ENCODE data around the gene HTR2A. TPM values are rescaled to one million over a fixed set of nuclear protein-coding genes. Genes with fewer than 3 reads are reported as not detected.

Gene HTR2A
- total RNA-seq, 1 donor from 2014 or later: 2.2 TPM

GRCh38 chr13:46864941-46865340 is 31.9 kb downstream of the HTR2A start:
- Histone ChIP-seq H3K27me3 (no peaks in the 10 kb centered on the region), H3K4me1 (peaks cover 11% of the 10 kb centered on the region), H3K27ac (no peak overlapping the region), H3K4me3 (no peak overlapping the region), H3K9me3 (no peaks in the 10 kb centered on the region), H3K36me3 (no peaks in the 10 kb centered on the region)
- intact Hi-C loops (cut with DNase I): no loop called here
- TF ChIP-seq POLR2AphosphoS5 (IDR thresholded peaks at IDR 0.05; ENCODE audit: insufficient read depth in 1 of 2, low read depth in 1 of 2) (no peak), CTCF (IDR thresholded peaks at IDR 0.05) (no peak), POLR2A (IDR thresholded peaks at IDR 0.05) (no peak)
- DNase-seq (ENCODE audit: extremely low spot score in 2 of 2): no peak

- TF ChIP-seq CTCF (IDR thresholded peaks at IDR 0.05) (no peak), POLR2AphosphoS5 (IDR thresholded peaks at IDR 0.05; ENCODE audit: insufficient read depth in 1 of 2, low read depth in 1 of 2) (no peak), POLR2A (IDR thresholded peaks at IDR 0.05) (no peak)
- intact Hi-C loops (cut with DNase I): no loop called here
- no peak for DNase-seq (ENCODE audit: extremely low spot score in 2 of 2)
- Histone ChIP-seq H3K9me3 (no peaks in the 10 kb centered on the region), H3K36me3 (no peaks in the 10 kb centered on the region), H3K4me1 (peaks cover 11% of the 10 kb centered on the region), H3K27ac (no peak overlapping the region), H3K27me3 (no peaks in the 10 kb centered on the region), H3K4me3 (no peak overlapping the region)
Measured at GRCh38 chr13:46861959-46862358, 34.9 kb downstream of the HTR2A start.

- Histone ChIP-seq H3K27me3 (no peaks in the 10 kb centered on the region), H3K4me1 (peaks cover 5% of the 10 kb centered on the region), H3K9me3 (no peaks in the 10 kb centered on the region), H3K4me3 (no peak overlapping the region), H3K27ac (no peak overlapping the region), H3K36me3 (no peaks in the 10 kb centered on the region)
- TF ChIP-seq POLR2A (IDR thresholded peaks at IDR 0.05): no peak
- TF ChIP-seq POLR2AphosphoS5 (IDR thresholded peaks at IDR 0.05; ENCODE audit: insufficient read depth in 1 of 2, low read depth in 1 of 2): no peak
- no peak for TF ChIP-seq CTCF (IDR thresholded peaks at IDR 0.05)
- DNase-seq (ENCODE audit: extremely low spot score in 2 of 2): no peak
- intact Hi-C loops (cut with DNase I): no loop called here
Measured at GRCh38 chr13:46860722-46861121, 36.1 kb downstream of the HTR2A start.

- no peaks in the 10 kb centered on the region for H3K36me3 ChIP-seq
- H3K27me3 ChIP-seq: no peaks in the 10 kb centered on the region
- H3K4me1 ChIP-seq: no peaks in the 10 kb centered on the region
- TF ChIP-seq CTCF (IDR thresholded peaks at IDR 0.05): no peak
- TF ChIP-seq POLR2A (IDR thresholded peaks at IDR 0.05): no peak
- no peak for TF ChIP-seq POLR2AphosphoS5 (IDR thresholded peaks at IDR 0.05; ENCODE audit: insufficient read depth in 1 of 2, low read depth in 1 of 2)
- no peaks in the 10 kb centered on the region for H3K9me3 ChIP-seq
- no peak overlapping the region for H3K27ac ChIP-seq
- no peak for DNase-seq (ENCODE audit: extremely low spot score in 2 of 2)
- intact Hi-C loops (cut with DNase I): no loop called here
- H3K4me3 ChIP-seq: no peak overlapping the region
Measured at GRCh38 chr13:46858776-46859175, 38.1 kb downstream of the HTR2A start.

GRCh38 chr13:46858163-46858562 is 38.7 kb downstream of the HTR2A start:
- Histone ChIP-seq H3K27ac (no peak overlapping the region), H3K4me3 (no peak overlapping the region), H3K9me3 (no peaks in the 10 kb centered on the region), H3K36me3 (no peaks in the 10 kb centered on the region), H3K4me1 (no peaks in the 10 kb centered on the region), H3K27me3 (no peaks in the 10 kb centered on the region)
- intact Hi-C loops (cut with DNase I): no loop called here
- no peak for DNase-seq (ENCODE audit: extremely low spot score in 2 of 2)
- no peak for TF ChIP-seq POLR2A (IDR thresholded peaks at IDR 0.05)

DNA sequence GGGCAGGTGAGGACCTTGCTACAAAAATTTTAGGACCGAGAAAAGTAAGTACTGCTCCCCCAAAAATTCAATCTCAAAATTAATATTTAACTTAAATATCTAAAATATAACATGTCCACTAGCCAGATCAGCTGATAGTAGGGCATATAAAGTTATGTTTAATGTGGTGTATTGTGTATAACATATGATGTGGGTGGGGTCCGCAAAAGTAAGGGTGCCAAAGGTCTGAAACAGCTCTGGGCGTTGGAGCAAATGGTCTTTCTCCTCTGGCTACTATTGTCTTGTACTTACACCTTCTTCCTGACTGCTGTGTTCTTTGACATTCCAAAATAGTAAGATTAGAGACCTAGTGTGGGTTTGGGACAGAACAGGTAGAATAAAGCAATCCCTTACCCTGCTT is 41.2 kb downstream of the HTR2A start:
- intact Hi-C loops (cut with DNase I): no loop called here
- no peak for DNase-seq (ENCODE audit: extremely low spot score in 2 of 2)
- H3K9me3 ChIP-seq: no peaks in the 10 kb centered on the region

More for the DNA sequence above, 41.2 kb downstream of the HTR2A start:
- no peaks in the 10 kb centered on the region for H3K27me3 ChIP-seq
- no peaks in the 10 kb centered on the region for H3K36me3 ChIP-seq
- no peak overlapping the region for H3K4me3 ChIP-seq
- H3K27ac ChIP-seq: no peak overlapping the region
- H3K4me1 ChIP-seq: no peaks in the 10 kb centered on the region
- no peak for TF ChIP-seq POLR2AphosphoS5 (IDR thresholded peaks at IDR 0.05; ENCODE audit: insufficient read depth in 1 of 2, low read depth in 1 of 2)
- no peak for TF ChIP-seq CTCF (IDR thresholded peaks at IDR 0.05)
- TF ChIP-seq POLR2A (IDR thresholded peaks at IDR 0.05): no peak
